SK-N-SH (cell line): ENCODE measurements around the gene ZBTB16.

Experiments
- EP300 ChIP-seq, 2 experiments: IDR thresholded peaks; 2 replicates each; pipeline versions ENCODE4 v1.4.0 to v1.6.1; 2012; ENCODE audit warnings: borderline replicate concordance in 1 of 2, low read depth in 1 of 2, low read length in 1 of 2
- EZH2phosphoT487 ChIP-seq: fragments of 200-600 bp; sonication (generic); IDR thresholded peaks from 2 replicates; pipeline ENCODE4 v1.6.1; 2017; ENCODE audit warnings: low read depth, mixed run types, mild to moderate bottlenecking, antibody characterized with exemption, moderate library complexity, borderline replicate concordance
- SIN3A ChIP-seq: IDR thresholded peaks from 2 replicates; pipeline ENCODE4 v1.6.1; 2012; ENCODE audit warnings: low read depth, mild to moderate bottlenecking, low read length, moderate library complexity, borderline replicate concordance
- TF ChIP-seq, protein P1 (sequence below): fragments of 200-600 bp; sonication (generic); IDR thresholded peaks from 2 replicates; pipeline ENCODE4 v1.6.1; 2017; ENCODE audit warnings: antibody characterized with exemption, mild to moderate bottlenecking, moderate library complexity
- TF ChIP-seq, protein P2 (sequence below): IDR thresholded peaks from 2 replicates; pipeline ENCODE4 v1.4.0; 2012; ENCODE audit warnings: low read depth
- TF ChIP-seq, protein P3 (sequence below): IDR thresholded peaks from 2 replicates; pipeline ENCODE4 v1.6.1; 2012; ENCODE audit warnings: mild to moderate bottlenecking, low read depth, low read length, moderate library complexity

DNA sequence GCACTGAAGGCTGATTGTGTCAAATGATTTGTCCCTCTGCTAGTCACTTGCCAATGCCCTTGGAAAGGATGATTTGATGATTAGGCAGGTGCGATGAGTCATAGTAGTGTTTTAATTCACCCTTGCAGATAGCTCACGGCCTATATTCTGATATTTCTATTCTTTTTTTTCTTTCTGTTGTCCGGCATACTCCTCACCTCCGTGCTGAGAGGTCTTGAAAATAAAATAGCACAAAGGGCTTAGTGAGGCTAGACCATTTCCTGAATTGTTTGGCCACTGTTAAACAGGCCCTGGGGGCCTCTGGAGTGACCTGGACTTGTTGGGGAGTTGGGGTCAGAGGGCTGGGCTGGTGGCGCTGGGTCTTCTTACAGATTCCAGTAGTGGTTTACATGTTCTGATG is 99.8 kb downstream of the ZBTB16 start:
- TF ChIP-seq, protein P1, sequence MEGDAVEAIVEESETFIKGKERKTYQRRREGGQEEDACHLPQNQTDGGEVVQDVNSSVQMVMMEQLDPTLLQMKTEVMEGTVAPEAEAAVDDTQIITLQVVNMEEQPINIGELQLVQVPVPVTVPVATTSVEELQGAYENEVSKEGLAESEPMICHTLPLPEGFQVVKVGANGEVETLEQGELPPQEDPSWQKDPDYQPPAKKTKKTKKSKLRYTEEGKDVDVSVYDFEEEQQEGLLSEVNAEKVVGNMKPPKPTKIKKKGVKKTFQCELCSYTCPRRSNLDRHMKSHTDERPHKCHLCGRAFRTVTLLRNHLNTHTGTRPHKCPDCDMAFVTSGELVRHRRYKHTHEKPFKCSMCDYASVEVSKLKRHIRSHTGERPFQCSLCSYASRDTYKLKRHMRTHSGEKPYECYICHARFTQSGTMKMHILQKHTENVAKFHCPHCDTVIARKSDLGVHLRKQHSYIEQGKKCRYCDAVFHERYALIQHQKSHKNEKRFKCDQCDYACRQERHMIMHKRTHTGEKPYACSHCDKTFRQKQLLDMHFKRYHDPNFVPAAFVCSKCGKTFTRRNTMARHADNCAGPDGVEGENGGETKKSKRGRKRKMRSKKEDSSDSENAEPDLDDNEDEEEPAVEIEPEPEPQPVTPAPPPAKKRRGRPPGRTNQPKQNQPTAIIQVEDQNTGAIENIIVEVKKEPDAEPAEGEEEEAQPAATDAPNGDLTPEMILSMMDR, result no peak
- no peak for TF ChIP-seq EP300 (IDR thresholded peaks at IDR 0.05; ENCODE audit: borderline replicate concordance in 1 of 2, low read depth in 1 of 2, low read length in 1 of 2)
- no peak for TF ChIP-seq SIN3A
- TF ChIP-seq EZH2phosphoT487, result no peak
- TF ChIP-seq, protein P2, sequence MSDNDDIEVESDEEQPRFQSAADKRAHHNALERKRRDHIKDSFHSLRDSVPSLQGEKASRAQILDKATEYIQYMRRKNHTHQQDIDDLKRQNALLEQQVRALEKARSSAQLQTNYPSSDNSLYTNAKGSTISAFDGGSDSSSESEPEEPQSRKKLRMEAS, result no peak
- TF ChIP-seq, protein P3, sequence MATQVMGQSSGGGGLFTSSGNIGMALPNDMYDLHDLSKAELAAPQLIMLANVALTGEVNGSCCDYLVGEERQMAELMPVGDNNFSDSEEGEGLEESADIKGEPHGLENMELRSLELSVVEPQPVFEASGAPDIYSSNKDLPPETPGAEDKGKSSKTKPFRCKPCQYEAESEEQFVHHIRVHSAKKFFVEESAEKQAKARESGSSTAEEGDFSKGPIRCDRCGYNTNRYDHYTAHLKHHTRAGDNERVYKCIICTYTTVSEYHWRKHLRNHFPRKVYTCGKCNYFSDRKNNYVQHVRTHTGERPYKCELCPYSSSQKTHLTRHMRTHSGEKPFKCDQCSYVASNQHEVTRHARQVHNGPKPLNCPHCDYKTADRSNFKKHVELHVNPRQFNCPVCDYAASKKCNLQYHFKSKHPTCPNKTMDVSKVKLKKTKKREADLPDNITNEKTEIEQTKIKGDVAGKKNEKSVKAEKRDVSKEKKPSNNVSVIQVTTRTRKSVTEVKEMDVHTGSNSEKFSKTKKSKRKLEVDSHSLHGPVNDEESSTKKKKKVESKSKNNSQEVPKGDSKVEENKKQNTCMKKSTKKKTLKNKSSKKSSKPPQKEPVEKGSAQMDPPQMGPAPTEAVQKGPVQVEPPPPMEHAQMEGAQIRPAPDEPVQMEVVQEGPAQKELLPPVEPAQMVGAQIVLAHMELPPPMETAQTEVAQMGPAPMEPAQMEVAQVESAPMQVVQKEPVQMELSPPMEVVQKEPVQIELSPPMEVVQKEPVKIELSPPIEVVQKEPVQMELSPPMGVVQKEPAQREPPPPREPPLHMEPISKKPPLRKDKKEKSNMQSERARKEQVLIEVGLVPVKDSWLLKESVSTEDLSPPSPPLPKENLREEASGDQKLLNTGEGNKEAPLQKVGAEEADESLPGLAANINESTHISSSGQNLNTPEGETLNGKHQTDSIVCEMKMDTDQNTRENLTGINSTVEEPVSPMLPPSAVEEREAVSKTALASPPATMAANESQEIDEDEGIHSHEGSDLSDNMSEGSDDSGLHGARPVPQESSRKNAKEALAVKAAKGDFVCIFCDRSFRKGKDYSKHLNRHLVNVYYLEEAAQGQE, result no peak
